HK-2 (cell line): ENCODE results near the gene VCL.
"Not testable (repeated sequence)": the region's sequence is repeated elsewhere in the genome, so short reads cannot be mapped to it uniquely, and the experiment has no call there.

Experiments used
- DNase-seq: peaks from one replicate; pipeline ENCODE4 v3.0.0-alpha.2; 2018; ENCODE audit not compliant: unreplicated experiment

Gene VCL

DNA sequence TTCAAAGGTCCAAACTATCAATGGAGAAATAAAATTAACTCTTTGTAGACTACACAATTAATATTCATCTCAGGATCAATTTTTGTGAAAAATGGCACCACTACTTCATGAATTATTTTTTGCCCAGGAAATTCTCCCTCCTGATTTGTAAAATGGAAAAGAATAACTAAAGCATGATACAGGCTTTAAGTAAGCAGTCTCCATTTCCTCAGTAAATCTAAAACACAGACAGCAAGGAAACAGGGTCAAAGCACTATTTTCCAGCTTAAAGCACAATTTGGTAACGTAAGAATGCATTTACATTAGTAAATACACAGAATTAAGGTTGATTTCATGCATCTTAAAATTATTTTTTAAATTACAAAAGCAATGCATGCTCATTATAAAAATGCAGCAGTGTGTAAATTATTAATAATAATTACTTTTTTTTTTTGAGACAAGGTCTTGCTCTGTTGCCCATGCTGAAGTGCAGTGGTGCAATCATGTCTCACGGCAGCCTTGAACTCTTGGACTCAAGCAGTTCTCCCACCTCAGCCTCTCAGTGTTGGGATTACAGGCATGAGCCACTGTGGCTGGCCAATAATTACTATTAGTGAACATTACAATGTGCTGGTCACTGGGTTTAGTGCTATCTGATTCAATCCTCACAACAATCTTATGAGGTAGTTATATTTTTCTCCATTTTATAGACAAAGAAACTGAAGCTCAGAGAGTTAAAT lies 26.1 kb upstream of the VCL start:
- DNase-seq, result no peak

DNA sequence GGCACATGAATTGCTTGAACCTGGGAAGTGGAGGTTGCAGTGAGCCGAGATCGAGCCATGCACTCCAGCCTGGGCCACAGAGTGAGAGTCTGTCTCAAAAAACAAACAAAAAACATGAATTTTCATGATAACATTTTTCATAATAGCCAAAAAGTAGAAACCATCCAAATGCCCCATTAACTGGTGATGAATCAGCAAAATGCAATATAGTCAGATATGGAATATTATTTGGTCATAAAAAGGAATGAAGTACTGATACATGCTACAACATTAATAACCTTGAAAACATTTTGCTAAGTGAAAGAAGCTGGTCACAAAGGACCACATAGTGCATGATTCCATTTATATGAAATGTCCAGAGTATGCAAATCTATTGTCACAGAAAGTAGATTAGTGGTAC lies 24.5 kb upstream of the VCL start:
- DNase-seq, result no peak

DNA sequence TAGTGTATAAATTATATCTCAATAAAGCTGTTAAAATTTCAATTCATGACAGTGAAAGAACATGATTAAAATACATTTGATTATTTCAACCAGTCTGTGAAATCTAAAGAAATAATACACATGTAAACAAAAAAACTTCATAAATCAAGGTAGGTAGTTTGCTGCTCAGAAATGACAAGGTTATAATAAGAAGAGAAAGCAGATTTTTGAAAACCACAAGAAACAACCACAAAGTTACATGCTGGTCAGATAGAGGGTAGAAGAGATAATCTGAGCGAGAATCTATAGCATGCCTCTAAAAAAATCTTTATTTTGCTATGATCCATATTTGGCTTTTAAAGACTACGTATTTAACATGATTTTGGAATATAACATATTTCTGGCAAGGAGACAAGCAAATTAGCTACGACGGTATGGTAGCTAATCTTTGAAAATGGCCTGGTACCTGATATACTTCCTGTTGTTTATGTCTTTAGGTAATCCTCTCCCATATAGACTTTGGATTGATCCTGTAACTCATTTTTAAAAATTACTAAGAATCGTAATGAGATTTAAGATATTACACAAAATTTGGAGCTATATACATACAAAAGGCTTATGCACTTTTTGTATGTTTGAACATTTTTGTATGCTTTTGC lies 23.5 kb upstream of the VCL start:
- DNase-seq, result no peak

DNA sequence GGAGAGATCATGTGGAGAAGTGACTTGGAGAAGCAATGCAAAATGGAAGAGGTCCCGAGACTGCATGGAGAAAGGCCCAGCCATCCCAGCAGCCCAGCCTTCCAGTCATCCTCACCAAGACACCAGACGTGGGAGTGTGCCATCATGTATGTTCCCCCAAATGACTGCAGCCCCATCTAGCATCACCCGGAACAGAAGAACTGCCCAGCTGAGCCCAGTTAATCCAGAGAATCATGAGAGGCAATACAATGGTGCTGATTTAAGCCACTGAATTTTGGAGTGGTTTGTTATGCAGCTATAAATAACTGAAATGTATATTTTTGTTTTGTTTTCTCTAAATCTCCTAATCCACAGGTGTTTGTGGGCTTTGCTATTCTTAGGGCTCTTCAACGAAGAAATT lies 22.5 kb upstream of the VCL start:
- no peak for DNase-seq

DNA sequence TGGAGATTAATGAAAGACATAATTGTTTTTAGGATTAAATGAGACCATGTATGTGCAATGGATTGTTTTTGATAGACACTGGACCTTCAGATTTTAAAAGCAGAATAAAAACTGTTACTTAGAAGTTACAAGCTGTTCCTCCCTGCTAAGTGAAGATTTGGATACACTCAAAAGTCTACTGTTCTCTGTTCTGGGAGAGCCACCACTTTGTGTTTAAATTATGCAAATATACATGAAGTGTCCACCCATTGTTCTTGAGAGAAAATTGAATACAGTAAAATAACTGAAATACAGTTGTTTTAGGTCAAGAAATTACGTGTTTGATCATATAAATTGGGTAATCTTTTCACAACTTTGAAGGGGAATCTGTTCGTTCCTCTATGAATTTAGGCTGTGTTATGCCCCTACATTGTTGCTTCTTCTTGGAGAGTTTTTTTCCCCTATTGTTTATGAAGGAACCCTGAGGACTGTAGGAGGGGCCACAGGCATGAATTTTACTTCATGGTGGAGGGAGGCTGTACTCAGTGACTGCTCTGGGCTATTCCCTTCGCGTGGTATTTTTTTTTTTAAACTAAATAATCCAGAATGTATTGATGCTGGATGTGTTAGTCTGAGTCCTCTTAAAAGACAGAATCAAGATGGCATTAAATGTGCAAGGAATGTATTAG lies 18.6 kb upstream of the VCL start:
- DNase-seq, result no peak

DNA sequence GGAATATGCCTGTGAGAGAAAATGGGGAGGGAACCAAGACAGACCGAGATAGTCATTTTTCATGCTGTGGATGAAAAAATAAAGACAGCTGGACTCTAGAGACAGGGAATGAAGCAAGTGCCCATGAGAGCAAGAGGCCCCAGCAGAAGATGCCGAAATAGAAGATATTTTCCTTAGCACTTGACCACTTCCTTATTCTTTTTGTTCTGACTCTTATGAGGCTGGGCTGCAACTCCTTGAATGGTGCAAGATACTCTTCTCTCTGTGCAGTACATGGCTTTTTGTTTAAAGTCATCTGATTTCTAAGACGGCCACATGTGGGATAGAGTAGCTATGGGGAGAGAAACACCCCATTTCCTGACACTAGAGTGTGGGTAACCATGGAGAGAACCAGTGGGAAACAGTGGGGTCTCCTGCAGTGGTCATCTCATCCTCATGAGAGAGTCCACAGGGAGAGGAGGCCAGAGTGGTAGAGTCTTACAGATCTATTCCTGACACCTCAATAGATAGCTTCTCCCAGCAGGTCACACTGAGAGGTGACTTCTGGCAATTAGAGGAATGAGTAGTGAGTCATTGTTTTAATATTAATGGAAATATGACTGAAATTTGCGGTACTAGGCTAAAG lies 18.0 kb upstream of the VCL start:
- no peak for DNase-seq

DNA sequence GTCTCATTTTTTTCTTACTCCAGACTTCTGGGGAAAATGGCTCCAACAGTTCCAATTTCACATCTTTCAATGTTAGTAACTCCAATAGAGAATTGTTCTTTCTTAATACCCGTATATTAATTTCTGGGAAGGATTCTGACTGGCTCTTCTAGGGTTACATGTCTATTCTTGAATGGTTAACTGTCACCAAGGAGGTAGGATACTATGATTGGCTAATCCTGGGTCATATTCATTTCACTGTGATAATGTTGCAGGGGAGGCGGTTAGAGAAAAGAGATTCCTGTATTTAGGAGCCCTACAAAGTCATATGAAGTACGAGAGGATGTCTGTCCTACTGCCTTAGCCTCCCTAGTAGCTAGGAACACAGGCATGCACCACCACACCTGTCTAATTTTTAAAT lies 16.1 kb upstream of the VCL start:
- DNase-seq, result no peak

DNA sequence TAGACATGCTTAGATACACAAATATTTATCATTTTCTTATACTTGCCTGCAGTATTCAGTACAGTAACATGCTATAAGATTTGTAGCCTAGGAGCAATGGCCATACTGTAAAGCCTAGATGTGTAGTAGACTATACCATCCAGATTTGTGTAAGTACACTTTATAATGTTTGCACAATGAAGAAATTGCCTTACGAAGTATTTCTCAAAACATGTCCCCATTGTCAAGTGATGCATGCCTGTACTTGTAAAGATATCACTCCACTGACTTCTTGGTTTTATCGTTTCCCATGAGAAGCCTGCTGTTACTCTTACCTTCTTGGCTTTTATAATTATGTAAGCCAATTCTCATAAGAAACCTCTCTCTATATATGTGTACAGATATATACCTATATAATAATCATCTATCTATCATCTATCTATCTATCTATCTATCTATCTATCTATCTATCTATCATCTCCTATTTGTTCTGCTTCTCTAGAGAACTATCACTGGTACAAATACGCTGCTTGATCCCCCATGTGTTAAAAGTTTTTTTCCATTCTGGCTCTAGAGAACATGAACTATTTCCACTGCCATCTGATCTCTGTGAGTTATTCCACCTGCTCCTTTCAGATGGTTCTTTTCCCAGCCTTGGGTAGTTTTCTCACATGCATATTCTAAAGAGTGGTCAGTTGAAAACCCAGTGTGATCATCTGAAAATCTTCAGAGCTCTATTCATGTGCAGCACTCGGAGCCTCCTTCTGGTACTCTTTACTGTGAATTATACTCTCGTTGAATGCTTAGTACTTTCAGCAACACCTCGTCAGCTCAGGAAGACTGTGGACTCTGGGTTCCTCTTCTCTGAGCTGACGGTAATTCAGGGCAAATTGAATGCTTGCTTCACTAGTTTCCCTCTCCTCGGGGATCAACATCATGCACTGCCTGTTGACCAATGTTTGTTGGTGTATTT lies 14.5 kb upstream of the VCL start:
- DNase-seq, result no peak

DNA sequence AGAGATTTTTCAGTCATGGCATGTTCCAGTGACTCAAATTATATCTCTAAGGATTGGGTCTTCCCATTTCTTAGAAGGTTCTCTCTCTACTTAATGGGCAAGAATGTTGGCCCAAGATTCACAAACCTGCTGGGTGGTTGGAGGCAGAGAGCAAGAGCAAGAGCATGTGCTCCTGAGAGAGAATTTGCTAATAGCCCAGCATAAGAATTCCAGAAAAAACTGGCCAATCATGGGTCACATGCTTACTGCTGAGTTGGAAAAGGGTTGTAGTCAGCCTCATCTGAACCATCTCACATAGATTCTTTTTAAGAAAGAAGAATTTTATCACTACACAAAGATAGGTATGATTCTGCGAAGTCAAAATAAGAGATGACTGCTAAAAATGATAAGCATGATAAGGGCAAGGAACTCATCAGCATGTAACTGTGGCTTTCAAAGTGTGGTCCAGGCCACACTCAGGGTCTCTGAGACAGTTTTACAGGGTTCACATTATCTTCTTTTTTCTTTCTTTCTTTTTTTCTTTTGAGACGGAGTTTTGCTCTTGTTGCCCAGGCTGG lies 8.2 kb upstream of the VCL start:
- no peak for DNase-seq

DNA sequence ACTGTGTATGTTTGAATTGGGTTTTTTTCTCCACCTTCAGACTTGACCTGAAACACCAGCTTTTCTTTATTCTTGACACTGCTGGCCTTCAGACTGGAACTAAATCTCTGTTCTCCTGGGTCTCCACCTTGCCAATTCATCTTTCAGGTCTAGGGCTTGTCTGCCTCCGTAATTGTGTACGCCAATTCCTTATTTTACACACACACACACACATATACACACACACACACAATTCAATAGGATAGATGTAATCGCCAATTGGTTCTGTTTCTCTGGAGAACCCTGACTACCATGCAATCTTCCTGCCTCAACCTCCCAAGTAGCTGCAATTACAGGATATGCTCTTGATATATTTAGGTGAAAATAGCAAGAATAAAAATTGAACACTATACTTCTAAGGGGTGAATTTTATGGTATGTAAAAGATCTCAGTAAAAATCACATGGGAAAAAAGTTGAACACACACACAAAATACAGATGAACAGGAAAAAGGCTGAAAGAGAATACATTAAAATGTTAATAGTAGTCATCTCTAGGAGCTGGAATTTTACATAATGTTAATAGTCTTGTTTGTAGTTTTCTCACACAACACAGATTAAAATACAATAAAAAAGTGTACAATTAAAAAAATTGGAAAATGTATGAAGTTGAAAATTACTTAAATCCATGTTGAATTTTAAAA lies 6.6 kb upstream of the VCL start:
- no peak for DNase-seq

DNA sequence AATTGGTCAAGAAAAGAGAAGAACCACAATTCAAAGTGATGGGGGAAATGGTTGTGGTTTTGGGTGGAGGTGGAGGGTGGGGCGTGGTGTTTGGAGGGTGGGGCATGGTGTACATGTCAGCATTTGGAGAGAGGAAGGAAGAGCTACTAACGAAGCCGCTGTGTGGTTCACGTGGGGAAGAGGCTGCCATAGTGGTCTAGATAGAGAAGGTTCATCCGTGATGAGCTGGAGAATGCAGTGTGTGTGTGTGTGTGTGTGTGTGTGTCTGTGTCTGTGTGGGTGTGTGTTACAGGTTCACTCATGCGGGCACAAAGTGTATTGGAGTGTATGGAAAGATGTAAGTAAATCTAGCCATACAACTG lies 6.1 kb upstream of the VCL start:
- DNase-seq, result no peak

DNA sequence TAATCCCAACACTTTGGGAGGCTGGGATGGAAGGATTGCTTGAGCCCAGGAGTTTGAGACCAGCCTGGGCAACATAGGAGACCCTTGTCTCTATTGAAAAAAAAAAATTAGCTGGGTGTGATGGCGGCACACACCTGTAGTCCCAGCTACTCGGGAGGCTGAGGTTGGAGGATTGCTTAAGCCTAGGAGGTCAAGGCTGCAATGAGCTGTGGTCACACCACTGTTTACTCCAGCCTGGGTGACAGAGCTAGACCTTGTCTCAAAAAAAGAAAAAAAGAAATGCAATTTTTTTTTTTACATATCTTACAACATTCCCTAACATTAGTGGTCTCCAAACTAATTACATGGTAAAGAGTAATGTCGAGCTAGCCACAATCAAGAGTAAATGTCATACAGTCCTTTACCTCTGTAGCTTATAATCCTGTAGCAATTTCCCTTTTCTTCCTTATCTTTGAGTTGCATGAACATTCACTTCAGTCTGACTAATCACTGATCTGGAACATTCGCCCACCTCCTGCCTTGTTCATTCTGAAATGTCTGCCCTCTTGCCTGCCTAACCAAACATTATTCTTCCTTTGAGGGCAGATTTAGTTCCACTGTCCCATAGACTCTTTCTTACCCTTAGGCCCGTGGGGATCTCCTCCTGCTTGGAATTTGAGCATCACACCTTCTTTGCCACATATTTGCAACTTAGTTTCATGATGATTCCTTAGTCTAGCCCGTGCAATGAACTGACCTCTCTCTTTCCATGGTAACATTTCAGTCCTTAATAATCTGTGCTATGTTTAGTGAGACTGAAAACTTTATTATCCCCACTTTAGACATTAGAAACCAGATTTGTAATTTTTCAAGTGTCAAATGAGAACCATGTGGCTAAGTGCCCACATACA lies 4.8 kb upstream of the VCL start:
- no peak for DNase-seq

DNA sequence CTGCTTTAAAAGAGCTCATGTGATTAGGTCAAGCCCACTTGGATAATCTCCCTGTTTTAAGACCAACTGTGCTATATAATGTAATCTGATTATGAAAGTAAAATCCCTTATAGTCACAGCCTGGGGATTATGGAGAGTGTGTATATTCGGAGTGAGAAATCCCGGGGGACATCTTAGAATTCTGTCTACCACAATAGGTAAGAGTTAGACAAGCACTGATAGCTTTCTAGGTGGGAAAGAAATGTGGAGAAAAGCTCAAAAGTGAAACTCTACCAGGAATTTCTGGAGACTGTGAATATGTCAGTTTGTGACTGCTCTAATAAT lies 2.9 kb upstream of the VCL start:
- DNase-seq, result no peak

DNA sequence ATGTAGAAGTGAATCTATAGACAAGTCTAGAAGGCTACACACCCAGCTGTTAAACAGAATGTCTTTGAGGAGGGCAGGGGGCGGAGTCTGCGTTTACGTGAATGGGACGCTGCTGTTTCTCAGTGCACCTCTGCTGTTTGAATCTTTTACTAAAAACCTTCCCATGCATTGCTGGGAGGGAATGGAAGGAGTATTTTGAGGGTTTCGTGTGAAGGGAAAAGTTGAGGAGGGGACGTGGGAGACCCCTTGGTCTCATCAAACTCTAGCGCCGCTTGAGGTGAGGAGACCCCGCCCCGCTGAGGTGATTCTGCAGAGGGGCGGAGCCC lies 492 bp upstream of the VCL start:
- DNase-seq, result no peak

DNA sequence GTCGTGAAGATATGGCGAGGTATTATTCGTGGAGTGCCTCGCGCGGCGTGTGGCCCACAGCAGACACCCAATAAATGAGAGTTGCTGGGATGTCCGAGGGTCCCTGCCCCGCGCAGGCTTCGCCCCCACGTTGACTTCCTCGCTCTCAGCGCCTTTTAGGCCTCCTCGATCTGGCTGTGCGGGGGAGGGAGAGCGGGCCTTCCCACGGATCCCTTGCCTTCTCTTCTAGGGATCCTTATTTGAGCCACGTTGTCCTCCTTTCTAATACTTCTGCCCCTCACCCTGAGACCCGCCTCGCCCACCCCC lies 660 bp downstream of the VCL start:
- DNase-seq, result no peak

DNA sequence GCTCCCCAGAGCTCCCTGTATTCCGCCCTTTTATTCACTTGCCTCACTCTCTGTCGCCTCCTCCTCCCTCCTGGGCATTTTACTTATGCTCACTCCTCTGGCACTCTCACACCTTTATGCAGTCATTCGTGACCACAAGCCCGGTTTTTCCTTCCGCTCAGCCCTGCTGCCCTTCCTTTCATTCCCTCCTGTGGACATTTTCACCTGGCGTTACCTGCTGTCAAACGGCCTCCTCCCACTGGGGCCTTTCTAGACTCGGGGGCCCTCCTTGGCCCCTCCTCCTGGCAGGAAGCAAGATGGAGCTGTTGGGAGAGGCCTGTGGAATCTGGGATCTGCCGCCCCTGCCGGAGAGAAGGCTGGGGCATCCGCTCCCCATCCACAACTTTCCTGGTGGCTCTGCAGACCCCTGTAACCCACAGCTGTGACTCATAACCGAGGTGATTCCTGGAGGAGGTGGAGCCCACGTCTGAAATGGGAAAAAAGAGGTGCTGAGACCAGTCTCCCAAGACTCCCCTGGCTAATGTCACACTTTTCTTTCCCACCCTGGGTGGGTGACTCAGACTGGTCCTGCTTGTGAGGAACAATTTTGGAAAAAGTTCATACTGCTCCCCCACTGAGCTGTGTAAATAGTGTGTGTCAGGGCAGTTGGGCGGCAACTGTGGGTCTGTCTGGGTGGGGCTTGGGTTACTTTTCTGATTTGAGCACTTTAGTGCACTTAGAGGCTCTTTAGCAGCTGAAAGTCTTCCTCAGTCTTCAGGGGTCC lies 1.2 kb downstream of the VCL start:
- peak; percentile 92 for DNase-seq

DNA sequence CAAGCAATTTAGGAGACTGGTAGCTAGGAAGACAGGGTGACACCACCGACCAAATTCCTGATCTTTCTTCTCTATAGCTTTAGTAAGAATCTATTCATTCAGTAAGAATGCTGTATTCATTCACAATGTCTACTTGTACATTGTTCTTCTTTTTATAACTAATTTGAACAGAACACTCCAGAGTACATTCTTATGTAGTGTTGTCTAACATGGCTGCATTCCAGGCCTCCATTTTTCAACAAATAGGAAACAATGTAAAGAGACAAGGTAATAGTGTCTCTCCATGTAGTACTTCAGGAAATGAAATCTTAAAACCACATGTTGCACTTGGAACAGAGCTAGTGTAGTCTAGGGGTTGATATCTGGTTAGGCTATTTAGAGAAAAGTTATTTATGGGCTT lies 1.8 kb downstream of the VCL start:
- DNase-seq, result no peak

DNA sequence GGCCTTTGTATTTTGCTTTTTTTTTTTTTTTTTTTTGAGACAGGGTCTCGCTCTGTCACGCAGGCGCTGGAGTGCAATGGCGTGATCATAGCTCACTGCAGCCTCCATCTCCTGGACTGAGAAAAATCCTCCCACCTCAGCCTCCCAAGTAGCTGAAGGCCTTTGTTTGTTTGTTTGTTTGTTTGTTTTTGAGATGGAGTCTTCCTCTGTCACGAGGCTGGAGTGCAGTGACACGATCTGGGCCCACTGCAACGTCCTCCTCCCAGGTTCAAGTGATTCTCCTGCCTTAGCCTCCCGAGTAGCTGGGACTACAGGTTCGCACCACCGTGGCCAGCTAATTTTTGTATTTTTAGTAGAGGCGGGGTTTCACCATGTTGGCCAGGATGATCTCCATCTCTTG lies 2.3 kb downstream of the VCL start:
- DNase-seq, result not testable (repeated sequence)

DNA sequence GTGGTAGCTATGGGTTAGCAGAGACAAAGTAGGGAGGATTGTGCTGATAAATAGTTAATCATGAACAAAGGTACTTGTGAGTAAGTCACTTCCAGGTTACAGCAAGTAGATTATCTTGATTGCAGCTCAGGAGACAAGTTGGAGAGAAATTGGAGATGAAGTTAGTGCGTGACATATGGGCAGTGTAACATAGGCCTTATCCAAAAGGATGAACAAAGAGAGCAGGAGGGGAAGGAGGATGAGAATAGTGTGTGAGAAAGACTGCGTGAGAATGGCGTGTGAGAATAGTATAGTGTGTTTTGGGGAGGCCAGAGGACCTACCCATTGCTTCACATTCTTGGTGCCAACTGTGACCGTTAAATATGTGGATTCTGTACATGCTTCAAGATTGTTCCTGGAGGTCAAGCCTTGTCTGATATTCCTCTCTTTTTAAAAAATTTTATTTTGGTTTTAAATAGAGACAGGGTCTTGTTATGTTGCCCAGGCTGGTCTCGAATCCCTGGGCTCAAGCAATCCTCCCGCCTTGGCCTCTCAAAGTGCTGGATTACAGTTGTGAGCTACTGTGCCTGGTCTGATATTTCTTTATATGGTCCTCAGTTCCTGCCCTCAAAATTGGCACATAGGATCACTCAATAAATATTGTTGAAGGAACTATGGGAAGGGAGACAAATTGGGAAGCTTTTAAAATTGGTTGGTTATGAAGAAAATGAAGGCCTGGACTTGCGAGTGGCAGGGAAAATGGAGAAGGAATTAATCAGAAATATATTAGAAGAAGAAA lies 3.2 kb downstream of the VCL start:
- no peak for DNase-seq
